Stimulated activated effector memory CD8-positive, alpha-beta T cell treated with anti-CD3 and anti-CD28 coated beads, Interleukin-12 subunit alpha, Interleukin-12 subunit beta, amount 100 ng/mL, for 72 hours (primary cell): ENCODE data around the gene VILL.
"Not testable (repeated sequence)": the region's sequence is repeated elsewhere in the genome, so short reads cannot be mapped to it uniquely, and the experiment has no call there.

Experiments
- ATAC-seq: fragments of 150-1000 bp; cut with Tn5 transposase; 2 replicates; pipeline ENCODE4 v1.10.0; 2021
- DNase-seq, 2 donors: peaks; one replicate each; pipeline ENCODE4 v3.0.0; 2021 to 2022; ENCODE audit warnings: low spot score in 2 of 2
- H3K27ac Mint-ChIP-seq: one replicate; pipeline ENCODE4 v1.8.0; 2022; ENCODE audit warnings: mild to moderate bottlenecking, mixed read lengths
- H3K36me3 Mint-ChIP-seq: one replicate; pipeline ENCODE4 v1.8.0; 2022; ENCODE audit warnings: mild to moderate bottlenecking, mixed read lengths
- H3K4me1 Mint-ChIP-seq: one replicate; pipeline ENCODE4 v1.8.0; 2022; ENCODE audit warnings: mixed read lengths
- H3K4me3 Mint-ChIP-seq: one replicate; pipeline ENCODE4 v1.8.0; 2022; ENCODE audit warnings: mild to moderate bottlenecking, mixed read lengths
- H3K9me3 Mint-ChIP-seq: one replicate; pipeline ENCODE4 v1.8.0; 2022; ENCODE audit warnings: mixed read lengths

Gene VILL

DNA sequence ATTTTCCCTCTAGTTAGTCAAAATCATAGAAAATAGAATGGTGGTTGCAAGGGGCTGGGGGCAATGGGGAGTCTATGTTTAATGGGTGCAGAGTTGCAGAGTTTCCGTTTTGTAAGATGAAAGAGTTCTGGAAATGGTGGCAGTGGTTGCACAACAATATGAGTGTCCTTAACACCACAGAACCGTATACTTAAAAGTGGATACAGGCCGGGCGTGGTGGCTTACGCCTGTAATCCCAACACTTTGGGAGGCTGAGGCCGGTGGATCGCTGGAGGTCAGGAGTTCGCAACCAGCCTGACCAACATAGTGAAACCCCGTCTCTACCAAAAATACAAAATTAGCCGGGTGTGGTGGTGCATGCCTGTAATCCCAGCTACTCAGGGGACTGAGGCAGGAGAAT lies 2.2 kb upstream of the VILL start:
- H3K9me3 Mint-ChIP-seq, ATAC-seq, DNase-seq, H3K27ac Mint-ChIP-seq, H3K4me1 Mint-ChIP-seq, H3K4me3 Mint-ChIP-seq, H3K36me3 Mint-ChIP-seq: not testable (repeated sequence)

DNA sequence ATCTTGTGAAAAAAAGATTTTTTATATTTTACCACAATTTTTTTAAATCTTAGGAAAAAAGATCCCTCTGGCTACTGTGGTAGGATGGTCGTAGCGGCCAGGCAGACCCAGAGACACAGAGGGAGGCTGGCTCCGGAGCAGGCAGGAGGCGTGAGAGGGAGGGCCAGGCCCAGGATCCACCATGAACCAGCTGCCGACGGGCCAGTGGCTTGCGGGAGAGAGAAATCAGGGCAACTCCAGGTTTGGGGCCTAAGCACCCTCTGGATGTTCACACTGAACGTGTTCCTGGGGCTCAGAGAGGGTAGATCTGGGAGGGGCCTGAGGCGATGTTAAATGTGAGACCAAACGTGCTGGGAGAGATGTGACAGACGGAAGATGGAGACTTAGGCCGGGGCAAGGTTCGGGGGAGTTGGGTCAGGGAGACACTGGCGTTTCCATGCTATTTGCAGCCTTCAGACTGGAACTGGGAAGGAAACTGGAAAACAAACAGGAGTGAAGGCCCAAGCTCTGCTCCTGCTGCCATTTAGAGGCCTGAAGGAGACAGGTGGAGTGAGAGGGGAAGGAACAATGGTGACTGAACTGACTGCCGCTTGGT lies 1.6 kb upstream of the VILL start:
- Mint-ChIP-seq H3K36me3 (peaks cover 1% of the 10 kb centered on the region), H3K27ac (peak overlapping the region; percentile 48), H3K4me3 (no peak overlapping the region), H3K9me3 (no peaks in the 10 kb centered on the region), H3K4me1 (peaks cover 12% of the 10 kb centered on the region)
- ATAC-seq = no peak
- no peak for DNase-seq

- no peak overlapping the region for H3K4me3 Mint-ChIP-seq
- ATAC-seq = no peak
- H3K4me1 Mint-ChIP-seq = peaks cover 22% of the 10 kb centered on the region
- DNase-seq = no peak
- peaks cover 7% of the 10 kb centered on the region for H3K36me3 Mint-ChIP-seq
- H3K9me3 Mint-ChIP-seq = no peaks in the 10 kb centered on the region
- peak overlapping the region; percentile 35 for H3K27ac Mint-ChIP-seq
Measured at GRCh38 chr3:37989821-37990480, 635 bp upstream of the VILL start.

GRCh38 chr3:37991109-37991508 lies 523 bp downstream of the VILL start:
- Mint-ChIP-seq H3K4me3 (no peak overlapping the region), H3K27ac (peak overlapping the region; percentile 67), H3K4me1 (peaks cover 33% of the 10 kb centered on the region), H3K36me3 (peaks cover 11% of the 10 kb centered on the region), H3K9me3 (no peaks in the 10 kb centered on the region)
- DNase-seq (no peak), ATAC-seq (no peak)

- Mint-ChIP-seq H3K36me3 (peaks cover 17% of the 10 kb centered on the region), H3K4me3 (no peak overlapping the region), H3K27ac (peak overlapping the region; percentile 67)
Measured at GRCh38 chr3:37991823-37992222, 1.2 kb downstream of the VILL start.

GRCh38 chr3:37992271-37993066 lies 1.9 kb downstream of the VILL start:
- Mint-ChIP-seq H3K9me3 (no peaks in the 10 kb centered on the region), H3K4me1 (peaks cover 47% of the 10 kb centered on the region), H3K27ac (peak overlapping the region; percentile 98), H3K36me3 (peaks cover 21% of the 10 kb centered on the region), H3K4me3 (peak overlapping the region; percentile 94)
- no peak for DNase-seq
- no peak for ATAC-seq

More at GRCh38 chr3:37991823-37992222, 1.2 kb downstream of the VILL start:
- DNase-seq (no peak), ATAC-seq (no peak)
- Mint-ChIP-seq H3K9me3 (no peaks in the 10 kb centered on the region), H3K4me1 (peaks cover 40% of the 10 kb centered on the region)

DNA sequence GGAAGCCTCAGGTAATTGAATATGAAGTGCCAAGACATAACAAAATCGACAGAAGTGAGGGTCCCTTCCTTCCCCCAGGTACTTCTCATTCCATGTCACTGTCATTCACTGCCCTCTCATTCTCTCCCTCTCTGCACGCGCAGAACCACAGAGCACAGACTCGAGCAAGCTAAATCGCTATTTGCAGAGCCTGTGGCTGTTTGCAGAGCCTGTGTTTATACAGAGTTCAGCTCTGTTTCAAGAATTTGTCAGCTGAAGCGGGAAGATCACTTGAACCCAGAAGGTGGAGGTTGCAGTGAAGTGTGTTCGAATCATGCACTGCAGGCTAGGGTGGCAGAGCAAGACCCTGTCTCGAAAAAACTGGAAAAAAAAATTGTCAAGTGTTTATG lies 2.5 kb downstream of the VILL start:
- H3K4me1 Mint-ChIP-seq = peaks cover 53% of the 10 kb centered on the region
- no peaks in the 10 kb centered on the region for H3K9me3 Mint-ChIP-seq
- no peak for ATAC-seq
- DNase-seq = no peak
- peaks cover 21% of the 10 kb centered on the region for H3K36me3 Mint-ChIP-seq
- H3K4me3 Mint-ChIP-seq = peak overlapping the region; percentile 94
- H3K27ac Mint-ChIP-seq = peak overlapping the region; percentile 98

DNA sequence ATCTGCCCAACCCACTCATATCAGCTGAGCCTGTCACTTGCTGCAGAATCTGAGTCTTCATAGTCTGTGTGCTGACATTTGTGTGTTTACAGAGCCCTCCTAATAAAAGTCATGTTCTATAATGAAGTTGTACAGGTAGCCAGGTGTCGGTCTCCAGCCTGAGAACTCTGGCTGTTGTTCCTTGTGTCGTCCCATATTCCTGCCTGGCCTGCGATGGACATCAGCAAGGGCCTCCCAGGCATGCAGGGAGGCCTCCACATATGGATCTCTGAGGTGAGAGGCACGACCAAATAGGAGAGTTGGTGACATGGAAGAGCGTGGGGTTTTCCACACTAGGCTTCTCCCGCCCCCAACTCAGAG lies 2.9 kb downstream of the VILL start:
- ATAC-seq (no peak), DNase-seq (no peak)
- Mint-ChIP-seq H3K36me3 (peaks cover 21% of the 10 kb centered on the region), H3K4me3 (peak overlapping the region; percentile 94), H3K27ac (peak overlapping the region; percentile 98), H3K4me1 (peaks cover 56% of the 10 kb centered on the region), H3K9me3 (no peaks in the 10 kb centered on the region)

- DNase-seq (peak; percentile 56 to 88), ATAC-seq (peak; percentile 73)
- Mint-ChIP-seq H3K36me3 (peaks cover 21% of the 10 kb centered on the region), H3K4me3 (peak overlapping the region; percentile 94), H3K9me3 (no peaks in the 10 kb centered on the region), H3K4me1 (peaks cover 62% of the 10 kb centered on the region), H3K27ac (peak overlapping the region; percentile 98)
Measured at GRCh38 chr3:37993820-37994638, 3.4 kb downstream of the VILL start.

- peak overlapping the region; percentile 94 for H3K4me3 Mint-ChIP-seq
- H3K36me3 Mint-ChIP-seq = peaks cover 21% of the 10 kb centered on the region
- peak overlapping the region; percentile 98 for H3K27ac Mint-ChIP-seq
- DNase-seq (no peak), ATAC-seq (peak; percentile 4)
- peaks cover 68% of the 10 kb centered on the region for H3K4me1 Mint-ChIP-seq
- H3K9me3 Mint-ChIP-seq = no peaks in the 10 kb centered on the region
Measured at GRCh38 chr3:37994639-37994972, 4.0 kb downstream of the VILL start.

DNA sequence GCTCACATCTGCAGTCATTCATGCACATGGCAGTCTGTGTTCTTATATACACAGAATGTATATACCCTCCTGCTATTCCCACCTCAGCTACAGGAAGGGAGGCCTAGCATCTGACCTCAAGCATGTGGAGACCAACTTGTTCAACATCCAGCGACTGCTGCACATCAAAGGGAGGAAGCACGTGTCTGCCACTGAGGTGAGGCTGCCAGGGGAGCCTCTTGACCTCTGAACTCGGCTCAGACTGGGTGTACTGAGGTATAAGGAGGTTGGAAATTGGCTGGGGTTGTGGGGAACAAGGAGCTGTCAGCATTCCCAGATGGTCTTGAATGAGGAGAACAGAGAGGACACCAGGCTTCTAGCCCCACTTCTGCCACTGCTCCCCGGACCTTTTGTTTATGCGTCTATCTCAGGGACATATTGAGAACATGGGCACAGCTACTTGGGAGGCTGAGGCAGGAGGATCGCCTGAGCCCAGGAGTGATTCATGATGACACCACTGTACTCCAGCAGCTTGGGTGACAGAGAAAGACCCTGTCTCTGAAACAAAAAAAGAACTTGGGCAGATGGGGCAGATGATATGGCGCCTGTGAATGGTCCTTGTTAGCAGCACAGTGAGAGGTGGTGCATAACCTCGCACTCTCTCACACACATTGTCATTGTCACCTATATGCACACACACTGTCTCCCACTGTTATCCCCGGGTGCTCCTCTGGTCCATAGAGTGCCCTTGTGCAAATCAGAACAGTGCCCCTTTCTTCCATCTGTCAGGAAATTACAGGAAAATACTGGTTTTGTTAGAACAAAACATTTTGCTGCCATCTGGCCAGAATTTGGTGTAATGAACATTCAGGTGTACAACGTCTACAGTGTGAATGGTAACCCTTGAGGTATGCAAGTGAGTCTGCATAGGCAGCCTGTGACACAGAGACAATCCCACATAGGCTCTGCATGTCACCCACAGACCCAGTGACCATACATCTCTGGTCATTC lies 5.4 kb downstream of the VILL start:
- DNase-seq (no peak), ATAC-seq (no peak)
- no peaks in the 10 kb centered on the region for H3K9me3 Mint-ChIP-seq
- peaks cover 28% of the 10 kb centered on the region for H3K36me3 Mint-ChIP-seq
- peak overlapping the region; percentile 94 for H3K4me3 Mint-ChIP-seq
- peak overlapping the region; percentile 98 for H3K27ac Mint-ChIP-seq
- peaks cover 71% of the 10 kb centered on the region for H3K4me1 Mint-ChIP-seq

GRCh38 chr3:37996785-37997301 lies 6.3 kb downstream of the VILL start:
- Mint-ChIP-seq H3K4me3 (peak overlapping the region; percentile 34), H3K9me3 (no peaks in the 10 kb centered on the region), H3K27ac (peak overlapping the region; percentile 97), H3K4me1 (peaks cover 71% of the 10 kb centered on the region), H3K36me3 (peaks cover 28% of the 10 kb centered on the region)
- ATAC-seq (peak; percentile 69), DNase-seq (peak; percentile 80 to 92)

DNA sequence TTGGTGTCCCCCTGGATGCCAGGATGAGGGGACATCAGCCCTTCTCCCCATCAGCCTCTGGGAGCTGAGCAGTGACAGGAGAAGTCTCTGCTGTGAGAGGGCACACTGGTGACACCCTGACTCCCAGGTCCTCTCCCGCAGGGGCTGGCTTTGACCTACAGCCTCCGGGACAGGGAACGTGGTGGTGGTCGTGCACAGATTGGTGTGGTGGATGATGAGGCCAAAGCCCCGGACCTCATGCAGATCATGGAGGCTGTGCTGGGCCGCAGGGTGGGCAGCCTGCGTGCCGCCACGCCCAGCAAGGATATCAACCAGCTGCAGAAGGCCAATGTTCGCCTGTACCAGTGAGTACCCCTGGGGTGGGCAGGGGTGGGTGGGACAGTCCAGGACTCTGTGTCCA lies 6.8 kb downstream of the VILL start:
- Mint-ChIP-seq H3K36me3 (peaks cover 28% of the 10 kb centered on the region), H3K4me3 (peak overlapping the region; percentile 34), H3K4me1 (peaks cover 74% of the 10 kb centered on the region), H3K9me3 (no peaks in the 10 kb centered on the region), H3K27ac (peak overlapping the region; percentile 97)
- DNase-seq = no peak
- ATAC-seq = no peak

- Mint-ChIP-seq H3K4me3 (peak overlapping the region; percentile 77), H3K9me3 (no peaks in the 10 kb centered on the region), H3K27ac (peak overlapping the region; percentile 97), H3K36me3 (peaks cover 30% of the 10 kb centered on the region), H3K4me1 (peaks cover 78% of the 10 kb centered on the region)
- DNase-seq = no peak
- no peak for ATAC-seq
Measured at GRCh38 chr3:37997791-37998370, 7.3 kb downstream of the VILL start.
